B cell (primary cell): Measurements from ENCODE around the gene USP28. TPM values are rescaled to one million over a fixed set of nuclear protein-coding genes. Genes with fewer than 3 reads are reported as not detected.

ENCODE experiments used
- ATAC-seq: fragments of 200-7000 bp; cut with Tn5 transposase; one replicate; pipeline ENCODE4 v1.10.0; 2021; ENCODE audit warnings: low read depth, mild to moderate bottlenecking, moderate number of reproducible peaks, moderate library complexity
- CTCF ChIA-PET: fragments of 350-600 bp; sonication (Branson Sonifier 250); formaldehyde crosslinking; loops from one replicate; lab custom pipeline; 2021; ENCODE audit warnings: antibody characterized with exemption, inconsistent platforms; lab: Charles Lee
- POLR2A ChIA-PET: fragments of 350-600 bp; sonication (Branson Sonifier 250); formaldehyde crosslinking; loops from one replicate; lab custom pipeline; 2021; ENCODE audit warnings: antibody characterized with exemption; lab: Charles Lee
- DNase-seq: peaks from one replicate; pipeline ENCODE4 v3.0.0; 2013
- H2AFZ ChIP-seq: 2 replicates; pipeline ENCODE4 v1.6.1; 2012; ENCODE audit warnings: mild to moderate bottlenecking, low read depth, low read length; ENCODE audit not compliant: insufficient read depth, poor library complexity, severe bottlenecking
- H3K27ac ChIP-seq, 2 donors: 1 replicate in 1 of 2; 2 replicates in 1 of 2; pipeline ENCODE4 v1.5.1; 2012 to 2013; ENCODE audit warnings: low read length in 2 of 2, mild to moderate bottlenecking in 2 of 2, moderate library complexity in 1 of 2
- H3K27me3 ChIP-seq, 4 experiments: fragments of 200-600 bp in 1 of 4; sonication (generic) in 1 of 4; replicated peaks in 1 of 4; 1 replicate in 2 of 4; 2 replicates in 2 of 4; pipeline versions ENCODE4 v1.6.1 to v1.7.0; 2013 to 2016; ENCODE audit warnings: low read length in 3 of 4, mild to moderate bottlenecking in 2 of 4, mixed read lengths in 1 of 4, moderate library complexity in 1 of 4; ENCODE audit not compliant: insufficient read depth in 4 of 4, control insufficient read depth in 3 of 4; ENCODE audit errors: control extremely low read depth in 1 of 4
- H3K36me3 ChIP-seq, 2 experiments: replicated peaks in 1 of 2; 1 replicate in 1 of 2; 2 replicates in 1 of 2; pipeline versions ENCODE4 v1.6.1 to v1.7.1; 2013; ENCODE audit warnings: low read length in 1 of 2; ENCODE audit not compliant: insufficient read depth in 2 of 2, control insufficient read depth in 1 of 2; ENCODE audit errors: control extremely low read depth in 1 of 2, extremely low read depth in 1 of 2
- H3K4me1 ChIP-seq, 2 donors: fragments of 200-600 bp in 1 of 2; sonication (generic) in 1 of 2; 1 replicate in 1 of 2; 2 replicates in 1 of 2; pipeline versions ENCODE4 v1.5.1 to v1.6.1; 2013 to 2017; ENCODE audit warnings: low read length in 2 of 2; ENCODE audit not compliant: control insufficient read depth in 2 of 2, insufficient read depth in 2 of 2
- H3K4me2 ChIP-seq: replicated peaks from 2 replicates; pipeline ENCODE3; 2012; ENCODE audit warnings: mild to moderate bottlenecking, low read depth, low read length; ENCODE audit not compliant: poor library complexity, severe bottlenecking
- H3K4me3 ChIP-seq, 5 experiments: fragments of 200-600 bp in 1 of 5; sonication (generic) in 1 of 5; 1 replicate in 3 of 5; 2 replicates in 2 of 5; pipeline versions ENCODE4 v1.5.1 to v1.7.0; 2011 to 2016; ENCODE audit warnings: low read length in 4 of 5, mild to moderate bottlenecking in 4 of 5, low read depth in 2 of 5, control low read depth in 1 of 5, moderate library complexity in 1 of 5; ENCODE audit not compliant: insufficient read depth in 1 of 5; ENCODE audit errors: control extremely low read depth in 1 of 5, extremely low read depth in 1 of 5
- H3K79me2 ChIP-seq: fragments of 200-600 bp; sonication (generic); one replicate; pipeline ENCODE4 v1.6.0; 2016; ENCODE audit warnings: low read length; ENCODE audit not compliant: control insufficient read depth, insufficient read depth
- H3K9ac ChIP-seq: fragments of 200-600 bp; sonication (generic); 2 replicates; pipeline ENCODE4 v1.6.1; 2017; ENCODE audit warnings: mild to moderate bottlenecking, low read length, moderate library complexity
- H3K9me3 ChIP-seq, 3 donors: one replicate each; pipeline versions ENCODE4 v1.6.1 to v1.7.1; 2013; ENCODE audit warnings: low read length in 2 of 3; ENCODE audit not compliant: control insufficient read depth in 2 of 3, insufficient read depth in 1 of 3; ENCODE audit errors: control extremely low read depth in 1 of 3
- H4K20me1 ChIP-seq: 2 replicates; pipeline ENCODE4 v1.6.0; 2012; ENCODE audit warnings: mild to moderate bottlenecking, low read length; ENCODE audit not compliant: insufficient read depth, control insufficient read depth, poor library complexity, severe bottlenecking
- H3K27ac Mint-ChIP-seq: one replicate; pipeline ENCODE4 v1.8.0; 2021; ENCODE audit warnings: mixed read lengths
- H3K27me3 Mint-ChIP-seq: one replicate; pipeline ENCODE4 v1.8.0; 2021; ENCODE audit warnings: mixed read lengths
- H3K4me1 Mint-ChIP-seq: one replicate; pipeline ENCODE4 v1.8.0; 2021; ENCODE audit warnings: mixed read lengths
- H3K4me3 Mint-ChIP-seq: one replicate; pipeline ENCODE4 v1.8.0; 2021; ENCODE audit warnings: mixed read lengths
- H3K9me3 Mint-ChIP-seq: one replicate; pipeline ENCODE4 v1.8.0; 2022; ENCODE audit warnings: mixed read lengths; ENCODE audit not compliant: insufficient read depth
- CTCF ChIP-seq: fragments of 200-600 bp; IDR thresholded peaks from one replicate; pipeline ENCODE4 v1.8.0; 2022; ENCODE audit warnings: antibody characterized with exemption, mild to moderate bottlenecking
- EZH2 ChIP-seq: IDR thresholded peaks from 2 replicates; pipeline ENCODE4 v1.6.1; 2012; ENCODE audit warnings: borderline replicate concordance, low read depth, mild to moderate bottlenecking, moderate library complexity, low read length; ENCODE audit not compliant: insufficient read depth, poor library complexity, severe bottlenecking
- WGBS: methylation state at CpG from one replicate; pipeline ENCODE4 v1.1.5; 2013; ENCODE audit warnings: missing lambda C conversion rate; ENCODE audit not compliant: insufficient coverage; 5-methylcytosine and 5-hydroxymethylcytosine counted together
- intact Hi-C: fragments of 100-400 bp; cut with micrococcal nuclease; formaldehyde crosslinking; loops from one replicate; pipeline ENCODE4 v1.10.0; 2022
- polyA plus RNA-seq: library from polyadenylated mRNA; depleted of rRNA; stranded (reverse); fragments of >200 nt; gene quantifications from 2 replicates; pipeline ENCODE4 v1.2.3, GENCODE V29; 2012
- total RNA-seq, 2 donors: library from RNA; stranded (reverse); fragments of 120-200 nt in 1 of 2; gene quantifications; 1 replicate in 1 of 2; 2 replicates in 1 of 2; pipeline versions ENCODE4 v1.2.3 to v1.2.4, GENCODE V29; 2013 to 2022

USP28 gene
- total and polyA plus RNA-seq, 2 donors (not counting 1 experiment from before 2014, with no cell fraction given) = 78.0 to 104 TPM

DNA sequence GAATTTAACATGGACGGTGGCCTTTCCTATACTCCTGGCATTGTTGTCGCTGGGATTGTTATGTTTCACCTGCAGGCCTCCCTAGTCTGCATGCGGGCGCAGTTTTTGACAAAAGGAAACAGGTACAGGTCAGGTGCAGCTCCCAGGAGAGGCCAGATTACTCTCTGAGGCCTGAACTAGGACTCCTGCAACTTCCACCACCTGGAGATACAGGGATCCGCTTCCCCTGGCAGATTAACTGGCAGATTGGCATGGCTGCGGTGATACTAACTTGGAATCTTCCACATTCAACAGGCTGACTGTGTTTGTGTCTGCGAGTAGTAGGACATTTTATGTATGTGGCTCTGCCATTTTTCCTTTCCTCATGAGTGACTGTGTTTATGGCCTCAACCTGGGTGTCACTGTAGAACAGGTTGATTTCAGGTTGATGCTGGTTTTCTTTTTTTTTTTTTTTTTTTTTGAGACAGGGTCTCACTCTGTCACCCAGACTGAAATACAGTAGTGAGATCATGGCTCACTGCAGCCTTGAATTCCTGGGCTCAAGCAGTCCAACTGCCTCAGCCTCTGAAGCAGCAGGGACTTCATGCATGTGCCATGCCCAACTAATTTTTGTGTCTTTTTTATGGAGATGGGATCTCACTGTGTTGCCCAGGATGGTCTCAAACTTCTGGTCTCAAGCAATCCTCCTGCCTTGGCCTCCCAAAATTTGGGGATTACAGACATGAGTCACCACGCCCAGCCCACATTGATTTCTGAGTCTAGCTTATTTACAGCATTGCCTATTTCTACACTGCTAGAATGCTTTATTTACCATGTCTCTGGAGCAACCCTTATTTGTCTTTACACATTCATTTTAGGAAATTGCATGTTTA lies 1.7 kb upstream of the USP28 start:
- intact Hi-C loops = loop anchor here (10.0 kb wide), 2 partner anchors 52 to 562 kb away; partner anchors contain the start of gene TTC12
- Histone ChIP-seq H3K27ac (peak overlapping the region in 1 of 2 donors; percentile 40), H3K4me3 (no peak overlapping the region), H3K79me2 (peaks cover 20% of the 10 kb centered on the region), H2AFZ (peak overlapping the region; percentile 89), H3K27me3 (no peaks in the 10 kb centered on the region), H4K20me1 (peaks cover 10% of the 10 kb centered on the region), H3K9ac (no peak overlapping the region), H3K4me1 (peaks cover 25 to 40% of the 10 kb centered on the region in 2 donors), H3K9me3 (peaks cover 0 to 14% (median 0%) of the 10 kb centered on the region in 3 donors), H3K36me3 (peaks cover 2 to 5% of the 10 kb centered on the region in 2 experiments), H3K4me2 (peak overlapping the region; percentile 76)
- peak overlapping the region; percentile 98 for H3K4me3 Mint-ChIP-seq
- CTCF ChIA-PET = no interaction called here
- H3K9me3 Mint-ChIP-seq = no peaks in the 10 kb centered on the region
- TF ChIP-seq EZH2 = no peak
- TF ChIP-seq CTCF = no peak
- WGBS = 99% methylated on average over 5 of the region's 8 CpGs
- H3K4me1 Mint-ChIP-seq = peaks cover 44% of the 10 kb centered on the region
- DNase-seq (peak; percentile 19), ATAC-seq (no peak)
- peak overlapping the region; percentile 98 for H3K27ac Mint-ChIP-seq
- H3K27me3 Mint-ChIP-seq = no peaks in the 10 kb centered on the region
- POLR2A ChIA-PET = no interaction called here
